ENCODE results near the gene BEX4.

BEX4 gene

GRCh38 chrX:103254921-103255493, 40.1 kb downstream of the BEX4 start, which contains the start of gene TCEAL8:
Gene TCEAL8, minus strand, starts transcription at chrX:103255155. Its CDS starts 1,176 bp downstream, at chrX:103253979.
- H3K4me1 Mint-ChIP-seq, result peaks cover 9% of the 10 kb centered on the region
- peak within 1 kb of the TSS; percentile 97 for H3K27ac Mint-ChIP-seq
- no peaks in the 10 kb centered on the region for H3K36me3 Mint-ChIP-seq
- ATAC-seq (ENCODE audit: low read depth), result peak; percentile 95
- no peaks in the 10 kb centered on the region for H3K27me3 Mint-ChIP-seq
- peak within 1 kb of the TSS; percentile 93 for H3K4me3 Mint-ChIP-seq
- no peaks in the 10 kb centered on the region for H3K9me3 Mint-ChIP-seq
- peak in 1 of 2 donors; percentile 5 for DNase-seq (ENCODE audit: low spot score in 2 of 2)

- H3K36me3 Mint-ChIP-seq, result no peaks in the 10 kb centered on the region
- no peaks in the 10 kb centered on the region for H3K9me3 Mint-ChIP-seq
- no peaks in the 10 kb centered on the region for H3K27me3 Mint-ChIP-seq
- peaks cover 9% of the 10 kb centered on the region for H3K4me1 Mint-ChIP-seq
- no peak overlapping the region for H3K4me3 Mint-ChIP-seq
- no peak overlapping the region for H3K27ac Mint-ChIP-seq
- ATAC-seq (ENCODE audit: low read depth) (no peak), DNase-seq (ENCODE audit: low spot score in 2 of 2) (no peak)
Measured at GRCh38 chrX:103256651-103257050, 41.7 kb downstream of the BEX4 start.

GRCh38 chrX:103258275-103258674, 43.4 kb downstream of the BEX4 start:
- no peak for DNase-seq (ENCODE audit: low spot score in 2 of 2)
- no peak overlapping the region for H3K4me3 Mint-ChIP-seq
- H3K4me1 Mint-ChIP-seq, result peaks cover 9% of the 10 kb centered on the region
- H3K27me3 Mint-ChIP-seq, result peaks cover 3% of the 10 kb centered on the region
- no peaks in the 10 kb centered on the region for H3K36me3 Mint-ChIP-seq
- no peak for ATAC-seq (ENCODE audit: low read depth)
- H3K9me3 Mint-ChIP-seq, result peaks cover 3% of the 10 kb centered on the region
- H3K27ac Mint-ChIP-seq, result no peak overlapping the region
